Activated CD4-positive, alpha-beta T cell treated with anti-CD3 and anti-CD28 coated beads for 36 hours (primary cell): ENCODE data around the gene PCNP. TPM values are rescaled to one million over a fixed set of nuclear protein-coding genes. Genes with fewer than 3 reads are reported as not detected.

Experiments
- ATAC-seq: fragments of 200-7000 bp; cut with Tn5 transposase; one replicate; pipeline ENCODE4 v1.10.0; 2021; ENCODE audit warnings: mild to moderate bottlenecking, moderate library complexity
- CTCF ChIA-PET: fragments of 350-600 bp; sonication (Branson Sonifier 250); formaldehyde crosslinking; loops from one replicate; lab custom pipeline; 2021; ENCODE audit warnings: antibody characterized with exemption; lab: Charles Lee
- POLR2A ChIA-PET: fragments of 350-600 bp; sonication (Branson Sonifier 250); formaldehyde crosslinking; loops from one replicate; lab custom pipeline; 2021; ENCODE audit warnings: antibody characterized with exemption, inconsistent platforms; lab: Charles Lee
- DNase-seq: peaks from one replicate; pipeline ENCODE4 v3.0.0-alpha.2; 2020
- H3K27ac Mint-ChIP-seq: one replicate; pipeline ENCODE4 v1.8.0; 2021; ENCODE audit warnings: mixed read lengths
- H3K27me3 Mint-ChIP-seq: one replicate; pipeline ENCODE4 v1.8.0; 2021; ENCODE audit warnings: mixed read lengths
- H3K36me3 Mint-ChIP-seq: one replicate; pipeline ENCODE4 v1.8.0; 2021; ENCODE audit warnings: low read depth, mixed read lengths
- H3K4me1 Mint-ChIP-seq: one replicate; pipeline ENCODE4 v1.8.0; 2021; ENCODE audit warnings: mixed read lengths
- H3K4me3 Mint-ChIP-seq: one replicate; pipeline ENCODE4 v1.8.0; 2021; ENCODE audit warnings: mild to moderate bottlenecking, moderate library complexity, mixed read lengths
- H3K9me3 Mint-ChIP-seq: one replicate; pipeline ENCODE4 v1.8.0; 2021; ENCODE audit warnings: low read depth, mixed read lengths
- intact Hi-C, 2 experiments: fragments of 100-400 bp; cut with DNase I in 1 of 2; cut with micrococcal nuclease in 1 of 2; formaldehyde crosslinking; loops; one replicate each; pipeline versions ENCODE4 v1.14.2 to v1.15.1; 2022 to 2024; cut with DNase I, micrococcal nuclease
- total RNA-seq, 2 experiments: library from RNA; stranded (reverse); gene quantifications; one replicate each; pipeline ENCODE4 v1.2.3, GENCODE V29; 2021

Gene PCNP
- total RNA-seq, 2 experiments from 2014 or later, result 213 to 264 TPM

- Mint-ChIP-seq H3K4me3 (no peak overlapping the region), H3K27ac (peak overlapping the region; percentile 90), H3K9me3 (no peaks in the 10 kb centered on the region), H3K27me3 (no peaks in the 10 kb centered on the region), H3K36me3 (peaks cover 4% of the 10 kb centered on the region), H3K4me1 (peaks cover 29% of the 10 kb centered on the region)
- ATAC-seq (no peak), DNase-seq (no peak)
- intact Hi-C loops, result loop anchor here in 1 of 2 experiments (5.0 kb wide), 1 partner anchor 261 kb away; no protein-coding TSS in a partner anchor
- ChIA-PET POLR2A (interaction anchor here (0.6 to 0.7 kb wide), 2 partner anchors 11 to 125 kb away, joined by 3 to 8 read pairs; no protein-coding TSS in a partner anchor), CTCF (interaction anchor here (0.5 to 0.6 kb wide), 2 partner anchors 12 to 33 kb away, joined by 3 read pairs; partner anchors contain the start of gene ZBTB11)
Observed at GRCh38 chr3:101643009-101643844, 69.2 kb downstream of the PCNP start.

Other genes with a start within 250 kb of the PCNP start
- gene SENP7, start 61.0 kb upstream of the PCNP start, total RNA-seq, result 10 to 100 TPM; 12.3 to 12.9 TPM
- 10 to 100 TPM; 54.3 to 55.4 TPM for gene TRMT10C, start 12.3 kb upstream of the PCNP start, total RNA-seq
- gene ZBTB11, start 103.0 kb downstream of the PCNP start, total RNA-seq, result 10 to 100 TPM; 25.1 to 26.0 TPM
- gene RPL24, start 112.5 kb downstream of the PCNP start, total RNA-seq, result 1,000 to 10,000 TPM; 1,807 to 1,945 TPM
- gene CEP97, start 150.4 kb downstream of the PCNP start, total RNA-seq, result 10 to 100 TPM; 18.1 to 20.0 TPM
- 10 to 100 TPM; 12.8 to 18.5 TPM for gene NXPE3, start 205.0 kb downstream of the PCNP start, total RNA-seq